Aorta (tissue), 5 donors: ENCODE measurements around the gene METTL8. TPM values are rescaled to one million over a fixed set of nuclear protein-coding genes. Genes with fewer than 3 reads are reported as not detected.
"Not testable (repeated sequence)": the region's sequence is repeated elsewhere in the genome, so short reads cannot be mapped to it uniquely, and the experiment has no call there.

Experiments used
- ATAC-seq: fragments of 200-7000 bp; cut with Tn5 transposase; one replicate; pipeline ENCODE4 v1.9.1; 2022; ENCODE audit warnings: moderate library complexity; ENCODE audit not compliant: low FRiP score
- DNase-seq, 2 donors: peaks; one replicate each; pipeline ENCODE4 v3.0.0-alpha.2; 2020
- H3K27ac ChIP-seq, 2 donors: one replicate each; pipeline ENCODE4 v1.5.1; 2013; ENCODE audit warnings: low read length in 2 of 2, mild to moderate bottlenecking in 2 of 2, moderate library complexity in 2 of 2, control low read depth in 1 of 2, inconsistent platforms in 1 of 2, low read depth in 1 of 2
- H3K27me3 ChIP-seq, 2 donors: one replicate each; pipeline ENCODE4 v1.6.1; 2013; ENCODE audit warnings: control low read depth in 1 of 2, low read length in 1 of 2, mild to moderate bottlenecking in 1 of 2, moderate library complexity in 1 of 2; ENCODE audit not compliant: insufficient read depth in 2 of 2, control insufficient read depth in 1 of 2
- H3K36me3 ChIP-seq, 2 donors: one replicate each; pipeline ENCODE4 v1.6.1; 2013; ENCODE audit warnings: control low read depth in 1 of 2, low read length in 1 of 2, mild to moderate bottlenecking in 1 of 2; ENCODE audit not compliant: insufficient read depth in 2 of 2, control insufficient read depth in 1 of 2
- H3K4me1 ChIP-seq, 2 donors: one replicate each; pipeline ENCODE4 v1.6.1; 2013; ENCODE audit warnings: low read length in 2 of 2, control low read depth in 1 of 2, mild to moderate bottlenecking in 1 of 2, moderate library complexity in 1 of 2; ENCODE audit not compliant: insufficient read depth in 2 of 2, control insufficient read depth in 1 of 2
- H3K4me3 ChIP-seq, 2 donors: one replicate each; pipeline ENCODE4 v1.5.1; 2013; ENCODE audit warnings: low read length in 2 of 2, control low read depth in 1 of 2, mild to moderate bottlenecking in 1 of 2
- H3K9me3 ChIP-seq: one replicate; pipeline ENCODE4 v1.6.1; 2013; ENCODE audit warnings: mild to moderate bottlenecking, low read length; ENCODE audit not compliant: control insufficient read depth
- WGBS, 2 donors: extraction: QIAGEN DNeasy Blood & Tissue Kit; methylation state at CpG; one replicate each; pipeline ENCODE4 v1.1.7; 2013; 5-methylcytosine and 5-hydroxymethylcytosine counted together
- intact Hi-C, 2 donors: fragments of 100-400 bp; cut with DNase I; formaldehyde crosslinking; loops; one replicate each; pipeline versions ENCODE4 v1.14.2 to v1.15.0; 2022
- polyA plus RNA-seq, 2 donors: library from polyadenylated mRNA; stranded (reverse); fragments of 200-250 nt; gene quantifications; one replicate each; pipeline ENCODE4 v1.2.3, GENCODE V29; 2013
- total RNA-seq, 2 donors: library from RNA; stranded (reverse); fragmentation: NEBNext Ultra II Directional; extraction: Animal tissue kit (Norgen Biotek cat#: 25700); gene quantifications; one replicate each; pipeline ENCODE4 v1.2.1, GENCODE V29; 2021
- donor health status: healthy with polysubstance abuse.
- donor health status: Bipolar disorder and iron deficiency.
- donor health status: DM: no; HTN: no; CAD: no.
- donor health status: DM: no; HTN: no; CAD: no.
- donor health status: DM: yes; HTN: yes; CAD: no.

The METTL8 gene
- total and polyA plus RNA-seq, 4 donors = 7.7 to 26.2 (median 13.3) TPM

- peaks cover 3 to 6% of the 10 kb centered on the region in 2 donors for H3K4me1 ChIP-seq
- H3K36me3 ChIP-seq = no peaks in the 10 kb centered on the region
- DNase-seq = no peak
- no peak for ATAC-seq
- H3K9me3 ChIP-seq = no peaks in the 10 kb centered on the region
- peak overlapping the region in 1 of 2 donors; percentile 9 for H3K27ac ChIP-seq
- H3K4me3 ChIP-seq = no peak overlapping the region
- WGBS, 2 donors = 12 to 23% methylated on average over 12 of the region's 12 CpGs
- intact Hi-C loops = no loop called here
- H3K27me3 ChIP-seq = no peaks in the 10 kb centered on the region
Observed at GRCh38 chr2:171319164-171319810, 114.5 kb downstream of the METTL8 start.

- 11 to 12% methylated on average over 6 of the region's 6 CpGs for WGBS, 2 donors
- Histone ChIP-seq H3K4me3 (no peak overlapping the region), H3K27ac (peak overlapping the region in 1 of 2 donors; percentile 14), H3K27me3 (no peaks in the 10 kb centered on the region), H3K4me1 (peaks cover 3 to 6% of the 10 kb centered on the region in 2 donors), H3K9me3 (no peaks in the 10 kb centered on the region), H3K36me3 (no peaks in the 10 kb centered on the region)
- DNase-seq (peak in 1 of 2 donors; percentile 59), ATAC-seq (no peak)
- intact Hi-C loops = no loop called here
Observed at GRCh38 chr2:171318463-171318934, 115.3 kb downstream of the METTL8 start.

- DNase-seq = no peak
- ATAC-seq = no peak
- Histone ChIP-seq H3K36me3 (no peaks in the 10 kb centered on the region), H3K27me3 (no peaks in the 10 kb centered on the region), H3K4me3 (no peak overlapping the region), H3K9me3 (no peaks in the 10 kb centered on the region), H3K27ac (no peak overlapping the region), H3K4me1 (peaks cover 3 to 6% of the 10 kb centered on the region in 2 donors)
- intact Hi-C loops = no loop called here
- 87 to 92% methylated on average over 4 of the region's 4 CpGs for WGBS, 2 donors
Observed at GRCh38 chr2:171317492-171318125, 116.2 kb downstream of the METTL8 start.

- DNase-seq = no peak
- peaks cover 3% of the 10 kb centered on the region for H3K9me3 ChIP-seq
- 92 to 95% methylated on average over 7 of the region's 7 CpGs for WGBS, 2 donors
- no peak overlapping the region for H3K27ac ChIP-seq
- H3K36me3 ChIP-seq = no peaks in the 10 kb centered on the region
- H3K4me3 ChIP-seq = no peak overlapping the region
- H3K27me3 ChIP-seq = no peaks in the 10 kb centered on the region
- intact Hi-C loops = no loop called here
- ATAC-seq = no peak
- H3K4me1 ChIP-seq = peaks cover 3 to 6% of the 10 kb centered on the region in 2 donors
Observed at GRCh38 chr2:171316755-171317337, 116.9 kb downstream of the METTL8 start.

GRCh38 chr2:171316220-171316619 is 117.6 kb downstream of the METTL8 start:
- intact Hi-C loops = no loop called here
- WGBS, 2 donors = 23 to 26% methylated on average over 2 of the region's 2 CpGs
- no peak overlapping the region for H3K4me3 ChIP-seq
- no peaks in the 10 kb centered on the region for H3K36me3 ChIP-seq
- H3K27me3 ChIP-seq = no peaks in the 10 kb centered on the region
- peaks cover 3% of the 10 kb centered on the region for H3K9me3 ChIP-seq
- H3K4me1 ChIP-seq = peaks cover 3 to 6% of the 10 kb centered on the region in 2 donors
- no peak for ATAC-seq
- no peak for DNase-seq
- no peak overlapping the region for H3K27ac ChIP-seq

- Histone ChIP-seq H3K27ac (no peak overlapping the region), H3K36me3 (no peaks in the 10 kb centered on the region), H3K4me3 (no peak overlapping the region), H3K9me3 (peaks cover 3% of the 10 kb centered on the region), H3K4me1 (peaks cover 3 to 6% of the 10 kb centered on the region in 2 donors), H3K27me3 (no peaks in the 10 kb centered on the region)
- no peak for DNase-seq
- ATAC-seq = no peak
- intact Hi-C loops = no loop called here
- 66 to 70% methylated on average over 3 of the region's 3 CpGs for WGBS, 2 donors
Observed at GRCh38 chr2:171315781-171316180, 118.0 kb downstream of the METTL8 start.

GRCh38 chr2:171312182-171312581 is 121.6 kb downstream of the METTL8 start:
- intact Hi-C loops = not testable (repeated sequence)

GRCh38 chr2:171311589-171311988 is 122.2 kb downstream of the METTL8 start:
- intact Hi-C loops, DNase-seq, H3K4me3 ChIP-seq, H3K36me3 ChIP-seq, H3K4me1 ChIP-seq, H3K27me3 ChIP-seq, H3K9me3 ChIP-seq, H3K27ac ChIP-seq, ATAC-seq: not testable (repeated sequence)
- WGBS, 2 donors = 97% methylated on average over 1 of the region's 1 CpG

More at GRCh38 chr2:171312182-171312581, 121.6 kb downstream of the METTL8 start:
- not testable (repeated sequence) for H3K36me3 ChIP-seq, H3K4me3 ChIP-seq, H3K27me3 ChIP-seq, H3K27ac ChIP-seq, DNase-seq, ATAC-seq, H3K9me3 ChIP-seq, H3K4me1 ChIP-seq
- 91 to 94% methylated on average over 3 of the region's 3 CpGs for WGBS, 2 donors
